Measurements from ENCODE around the gene RUNX3. TPM values are rescaled to one million over a fixed set of nuclear protein-coding genes. Genes with fewer than 3 reads are reported as not detected.

RUNX3 gene
- total and polyA plus RNA-seq, 4 donors = 1.7 to 9.0 (median 4.5) TPM

DNA sequence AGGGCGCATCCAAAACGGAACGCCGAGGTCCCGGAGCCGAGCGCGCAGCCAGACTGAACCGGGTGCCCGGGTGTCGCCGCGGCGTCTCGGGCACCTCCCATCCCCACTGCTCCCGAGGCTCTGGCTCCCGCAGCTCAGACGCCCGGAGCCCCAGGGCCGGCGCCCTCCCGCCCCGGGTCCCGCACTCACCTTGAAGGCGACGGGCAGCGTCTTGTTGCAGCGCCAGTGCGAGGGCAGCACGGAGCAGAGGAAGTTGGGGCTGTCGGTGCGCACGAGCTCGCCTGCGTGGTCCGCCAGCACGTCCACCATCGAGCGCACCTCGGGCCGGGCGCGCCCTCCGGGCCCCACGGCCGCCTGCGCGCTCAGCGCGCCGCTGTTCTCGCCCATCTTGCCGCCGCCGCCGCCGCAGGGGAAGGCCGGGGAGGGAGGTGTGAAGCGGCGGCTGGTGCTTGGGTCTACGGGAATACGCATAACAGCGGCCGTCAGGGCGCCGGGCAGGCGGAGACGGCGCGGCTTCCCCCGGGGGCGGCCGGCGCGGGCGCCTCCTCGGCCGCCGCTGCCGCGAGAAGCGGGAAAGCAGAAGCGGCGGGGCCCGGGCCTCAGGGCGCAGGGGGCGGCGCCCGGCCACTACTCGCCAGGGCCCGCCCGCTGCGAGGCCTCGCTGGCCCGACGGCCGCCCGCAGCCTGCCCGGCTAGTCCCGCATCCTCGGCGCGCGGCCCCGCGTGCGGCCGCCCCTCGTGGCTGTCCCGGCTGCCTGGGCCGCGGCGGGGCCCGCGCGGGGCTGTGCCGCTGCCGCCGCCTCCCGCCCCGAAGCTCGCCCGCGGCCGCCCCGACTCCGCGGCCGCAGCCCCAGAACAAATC, 447 bp downstream of the RUNX3 start:
- Histone ChIP-seq H3K36me3 (ENCODE audit: control insufficient read depth in 4 of 4, insufficient read depth in 4 of 4, low read length in 4 of 4) (no peaks in the 10 kb centered on the region), H3K4me1 (ENCODE audit: control insufficient read depth in 5 of 5, insufficient read depth in 5 of 5, low read length in 5 of 5) (peaks cover 0 to 25% (median 5%) of the 10 kb centered on the region in 5 donors), H3K4me3 (peak overlapping the region; percentile 28), H3K27me3 (ENCODE audit: control insufficient read depth in 3 of 3, insufficient read depth in 3 of 3, low read length in 2 of 3) (peaks cover 0 to 81% (median 80%) of the 10 kb centered on the region in 3 donors), H3K27ac (ENCODE audit: low read depth in 1 of 2, low read length in 1 of 2) (peak overlapping the region in 1 of 2 donors; percentile 30), H3K9ac (ENCODE audit: insufficient read depth in 1 of 2, low read length in 2 of 2) (no peak overlapping the region), H3K9me3 (ENCODE audit: control insufficient read depth in 4 of 4, insufficient read depth in 3 of 4, low read length in 3 of 4) (peaks cover 0 to 4% (median 0%) of the 10 kb centered on the region in 4 donors)
- TF ChIP-seq, protein P1, sequence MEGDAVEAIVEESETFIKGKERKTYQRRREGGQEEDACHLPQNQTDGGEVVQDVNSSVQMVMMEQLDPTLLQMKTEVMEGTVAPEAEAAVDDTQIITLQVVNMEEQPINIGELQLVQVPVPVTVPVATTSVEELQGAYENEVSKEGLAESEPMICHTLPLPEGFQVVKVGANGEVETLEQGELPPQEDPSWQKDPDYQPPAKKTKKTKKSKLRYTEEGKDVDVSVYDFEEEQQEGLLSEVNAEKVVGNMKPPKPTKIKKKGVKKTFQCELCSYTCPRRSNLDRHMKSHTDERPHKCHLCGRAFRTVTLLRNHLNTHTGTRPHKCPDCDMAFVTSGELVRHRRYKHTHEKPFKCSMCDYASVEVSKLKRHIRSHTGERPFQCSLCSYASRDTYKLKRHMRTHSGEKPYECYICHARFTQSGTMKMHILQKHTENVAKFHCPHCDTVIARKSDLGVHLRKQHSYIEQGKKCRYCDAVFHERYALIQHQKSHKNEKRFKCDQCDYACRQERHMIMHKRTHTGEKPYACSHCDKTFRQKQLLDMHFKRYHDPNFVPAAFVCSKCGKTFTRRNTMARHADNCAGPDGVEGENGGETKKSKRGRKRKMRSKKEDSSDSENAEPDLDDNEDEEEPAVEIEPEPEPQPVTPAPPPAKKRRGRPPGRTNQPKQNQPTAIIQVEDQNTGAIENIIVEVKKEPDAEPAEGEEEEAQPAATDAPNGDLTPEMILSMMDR (IDR thresholded peaks at IDR 0.05; ENCODE audit: control extremely low read depth, extremely low read depth) = no peak
- ATAC-seq (ENCODE audit: insufficient read depth, low FRiP score) (peak; percentile 17), DNase-seq (peak in 1 of 3 donors; percentile 45)
- WGBS, 2 donors = 1 to 2% methylated on average over 55 to 129 of the region's 129 CpGs

GRCh38 chr1:24928689-24929397, 1.2 kb downstream of the RUNX3 start:
- peaks cover 0 to 25% (median 5%) of the 10 kb centered on the region in 5 donors for H3K4me1 ChIP-seq (ENCODE audit: control insufficient read depth in 5 of 5, insufficient read depth in 5 of 5, low read length in 5 of 5)
- H3K36me3 ChIP-seq (ENCODE audit: control insufficient read depth in 4 of 4, insufficient read depth in 4 of 4, low read length in 4 of 4) = no peaks in the 10 kb centered on the region
- TF ChIP-seq, protein P1 (IDR thresholded peaks at IDR 0.05; ENCODE audit: control extremely low read depth, extremely low read depth) = no peak
- WGBS, 2 donors = 2 to 5% methylated on average over 48 of the region's 48 CpGs
- peak overlapping the region in 1 of 2 donors; percentile 30 for H3K27ac ChIP-seq (ENCODE audit: low read depth in 1 of 2, low read length in 1 of 2)
- H3K4me3 ChIP-seq = peak overlapping the region; percentile 7
- no peak for ATAC-seq (ENCODE audit: insufficient read depth, low FRiP score)
- H3K27me3 ChIP-seq (ENCODE audit: control insufficient read depth in 3 of 3, insufficient read depth in 3 of 3, low read length in 2 of 3) = peaks cover 0 to 74% (median 73%) of the 10 kb centered on the region in 3 donors
- H3K9me3 ChIP-seq (ENCODE audit: control insufficient read depth in 4 of 4, insufficient read depth in 3 of 4, low read length in 3 of 4) = peaks cover 0 to 4% (median 0%) of the 10 kb centered on the region in 4 donors
- no peak overlapping the region for H3K9ac ChIP-seq (ENCODE audit: insufficient read depth in 1 of 2, low read length in 2 of 2)
- peak in 2 of 3 donors; percentile 41 to 61 for DNase-seq

DNA sequence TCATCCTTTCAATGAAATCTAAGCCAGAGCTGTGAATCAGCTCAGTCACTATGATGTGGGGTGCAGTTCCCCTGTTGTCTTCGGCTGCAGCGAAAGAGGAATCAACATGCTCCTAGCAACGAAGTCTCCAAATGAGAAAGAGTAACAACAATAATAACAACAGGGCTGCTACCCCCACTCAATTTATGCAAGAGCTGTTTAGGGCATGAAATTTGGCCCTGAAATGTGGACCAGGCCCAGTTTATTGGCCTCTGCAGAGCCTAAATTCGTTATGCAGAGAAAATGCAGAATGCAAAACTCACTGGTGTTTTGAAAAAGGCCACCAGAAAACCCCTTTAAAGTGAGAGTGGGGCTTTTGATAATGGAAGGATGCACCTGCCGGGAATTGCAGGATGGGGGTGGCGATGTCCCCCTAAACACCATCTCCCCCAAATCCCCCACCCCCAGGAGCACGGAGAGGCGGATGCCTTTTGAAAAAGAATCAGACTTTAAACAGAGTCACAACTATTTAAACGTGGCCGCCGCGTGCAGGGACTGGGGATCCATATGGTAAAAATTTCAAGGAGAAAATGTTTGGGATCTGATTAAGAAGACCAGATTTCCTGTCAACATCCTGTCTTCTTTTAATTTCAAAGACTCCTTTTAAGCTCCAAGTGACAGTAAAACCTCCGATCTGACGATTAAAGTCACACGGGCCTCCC, 1.9 kb downstream of the RUNX3 start:
- Histone ChIP-seq H3K9me3 (ENCODE audit: control insufficient read depth in 4 of 4, insufficient read depth in 3 of 4, low read length in 3 of 4) (peaks cover 0 to 4% (median 0%) of the 10 kb centered on the region in 4 donors), H3K4me3 (no peak overlapping the region), H3K36me3 (ENCODE audit: control insufficient read depth in 4 of 4, insufficient read depth in 4 of 4, low read length in 4 of 4) (no peaks in the 10 kb centered on the region), H3K27ac (ENCODE audit: low read depth in 1 of 2, low read length in 1 of 2) (no peak overlapping the region), H3K9ac (ENCODE audit: insufficient read depth in 1 of 2, low read length in 2 of 2) (no peak overlapping the region), H3K4me1 (ENCODE audit: control insufficient read depth in 5 of 5, insufficient read depth in 5 of 5, low read length in 5 of 5) (peaks cover 0 to 25% (median 5%) of the 10 kb centered on the region in 5 donors), H3K27me3 (ENCODE audit: control insufficient read depth in 3 of 3, insufficient read depth in 3 of 3, low read length in 2 of 3) (peaks cover 0 to 71% (median 67%) of the 10 kb centered on the region in 3 donors)
- DNase-seq (peak in 2 of 3 donors; percentile 46 to 70), ATAC-seq (ENCODE audit: insufficient read depth, low FRiP score) (no peak)
- 3 to 15% methylated on average over 15 of the region's 15 CpGs for WGBS, 2 donors
- TF ChIP-seq, protein P1 (IDR thresholded peaks at IDR 0.05; ENCODE audit: control extremely low read depth, extremely low read depth) = no peak
